Loucy (cell line): ENCODE results near the gene CIB4.

ENCODE experiments used
- H2AFZ ChIP-seq: fragments of 200-600 bp; sonication (generic); 2 replicates; pipeline ENCODE4 v1.6.0; 2016; ENCODE audit warnings: antibody characterized with exemption, mild to moderate bottlenecking, low read length, moderate library complexity
- H3F3A ChIP-seq: fragments of 200-600 bp; 2 replicates; pipeline ENCODE4 v1.6.0; 2016; ENCODE audit warnings: antibody characterized with exemption, low read depth, mild to moderate bottlenecking
- H3K27me3 ChIP-seq: fragments of 200-600 bp; sonication (generic); 2 replicates; pipeline ENCODE4 v1.6.1; 2014; ENCODE audit warnings: low read length, mild to moderate bottlenecking; ENCODE audit not compliant: insufficient read depth, poor library complexity, severe bottlenecking
- H3K36me3 ChIP-seq: fragments of 200-600 bp; sonication (generic); 2 replicates; pipeline ENCODE4 v1.6.1; 2016; ENCODE audit warnings: low read length; ENCODE audit not compliant: insufficient read depth
- H3K4me1 ChIP-seq: fragments of 200-600 bp; sonication (generic); 2 replicates; pipeline ENCODE4 v1.5.1; 2014; ENCODE audit warnings: low read length, mild to moderate bottlenecking; ENCODE audit not compliant: insufficient read depth, poor library complexity, severe bottlenecking
- H3K4me2 ChIP-seq: fragments of 200-600 bp; sonication (generic); 2 replicates; pipeline ENCODE4 v1.6.0; 2014; ENCODE audit warnings: antibody characterized with exemption, low read length, low read depth, mild to moderate bottlenecking; ENCODE audit not compliant: poor library complexity, severe bottlenecking
- H3K4me3 ChIP-seq: fragments of 200-600 bp; sonication (generic); 2 replicates; pipeline ENCODE4 v1.5.1; 2014; ENCODE audit warnings: low read length, mild to moderate bottlenecking, mixed read lengths; ENCODE audit not compliant: poor library complexity, severe bottlenecking
- H3K79me2 ChIP-seq: fragments of 200-600 bp; sonication (generic); 2 replicates; pipeline ENCODE4 v1.6.1; 2014; ENCODE audit warnings: low read length; ENCODE audit not compliant: insufficient read depth
- H3K9ac ChIP-seq: fragments of 200-600 bp; sonication (generic); 2 replicates; pipeline ENCODE4 v1.6.0; 2014; ENCODE audit warnings: mild to moderate bottlenecking, low read depth, low read length, moderate library complexity; ENCODE audit not compliant: poor library complexity, severe bottlenecking
- H3K9me2 ChIP-seq: fragments of 200-600 bp; sonication (generic); replicated peaks from 2 replicates; pipeline ENCODE4 v1.6.1; 2016; ENCODE audit warnings: low read depth, low read length, mixed read lengths
- H3K9me3 ChIP-seq: fragments of 200-600 bp; sonication (generic); 2 replicates; pipeline ENCODE4 v1.6.1; 2014; ENCODE audit warnings: mild to moderate bottlenecking, antibody characterized with exemption, low read length, low read depth; ENCODE audit not compliant: insufficient read depth
- H4K20me1 ChIP-seq: fragments of 200-600 bp; sonication (generic); 2 replicates; pipeline ENCODE4 v1.6.0; 2014; ENCODE audit warnings: antibody characterized with exemption, low read length, mild to moderate bottlenecking; ENCODE audit not compliant: insufficient read depth, poor library complexity, severe bottlenecking
- CTCF ChIP-seq: fragments of 200-600 bp; sonication (generic); conservative IDR thresholded peaks from 2 replicates; pipeline ENCODE4 v1.5.1; 2014; ENCODE audit warnings: mild to moderate bottlenecking, antibody characterized with exemption, low read length
- EZH2phosphoT487 ChIP-seq: fragments of 200-600 bp; IDR thresholded peaks from 2 replicates; pipeline ENCODE4 v1.6.1; 2018; ENCODE audit warnings: antibody characterized with exemption, mild to moderate bottlenecking, moderate library complexity, borderline replicate concordance

Gene CIB4

DNA sequence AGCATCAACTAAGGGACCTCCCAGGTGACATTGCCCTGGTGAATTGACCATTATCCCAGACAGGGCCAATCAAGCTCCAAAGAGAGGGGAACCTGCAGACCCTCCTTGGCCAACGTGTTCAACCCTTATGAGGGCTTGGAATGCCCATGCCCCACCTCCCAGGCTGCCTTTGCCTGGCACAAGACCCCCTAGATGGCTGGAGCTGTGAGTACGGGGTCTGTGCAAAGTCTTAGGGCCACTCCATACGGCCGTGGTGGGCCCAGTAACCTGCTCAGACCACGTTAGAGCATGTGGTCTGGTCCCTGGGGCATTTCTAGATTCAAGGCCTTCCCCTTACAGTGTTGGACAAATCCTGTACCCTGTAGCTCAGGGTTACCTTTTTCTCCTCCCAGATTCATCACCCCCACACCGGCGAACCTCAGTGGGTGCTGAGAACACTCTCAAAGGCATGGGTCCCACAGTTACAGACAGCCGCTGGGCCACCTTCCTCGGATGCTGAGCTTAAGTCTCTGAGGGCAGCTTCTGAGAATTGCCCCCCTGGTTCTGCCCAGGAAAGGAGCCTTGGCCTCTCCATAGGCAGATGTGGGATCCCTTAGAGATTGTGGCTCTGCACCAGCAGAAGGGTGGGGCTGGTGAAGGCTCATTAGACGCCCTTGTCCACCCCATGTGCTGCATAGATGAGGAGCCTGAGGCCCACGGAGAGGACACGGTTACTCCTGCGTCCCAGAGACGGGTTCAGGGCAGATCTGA lies 33.0 kb upstream of the CIB4 start:
- H3K9me3 ChIP-seq = no peaks in the 10 kb centered on the region
- TF ChIP-seq EZH2phosphoT487 = no peak
- TF ChIP-seq CTCF = no peak
- no peaks in the 10 kb centered on the region for H3K79me2 ChIP-seq
- no peak overlapping the region for H3K9ac ChIP-seq
- H4K20me1 ChIP-seq = no peaks in the 10 kb centered on the region
- H3K9me2 ChIP-seq = no peaks in the 10 kb centered on the region
- no peaks in the 10 kb centered on the region for H3K4me1 ChIP-seq
- no peaks in the 10 kb centered on the region for H3F3A ChIP-seq
- no peaks in the 10 kb centered on the region for H3K27me3 ChIP-seq
- no peaks in the 10 kb centered on the region for H3K36me3 ChIP-seq
- H2AFZ ChIP-seq = no peak overlapping the region
- no peak overlapping the region for H3K4me3 ChIP-seq
- H3K4me2 ChIP-seq = no peak overlapping the region

DNA sequence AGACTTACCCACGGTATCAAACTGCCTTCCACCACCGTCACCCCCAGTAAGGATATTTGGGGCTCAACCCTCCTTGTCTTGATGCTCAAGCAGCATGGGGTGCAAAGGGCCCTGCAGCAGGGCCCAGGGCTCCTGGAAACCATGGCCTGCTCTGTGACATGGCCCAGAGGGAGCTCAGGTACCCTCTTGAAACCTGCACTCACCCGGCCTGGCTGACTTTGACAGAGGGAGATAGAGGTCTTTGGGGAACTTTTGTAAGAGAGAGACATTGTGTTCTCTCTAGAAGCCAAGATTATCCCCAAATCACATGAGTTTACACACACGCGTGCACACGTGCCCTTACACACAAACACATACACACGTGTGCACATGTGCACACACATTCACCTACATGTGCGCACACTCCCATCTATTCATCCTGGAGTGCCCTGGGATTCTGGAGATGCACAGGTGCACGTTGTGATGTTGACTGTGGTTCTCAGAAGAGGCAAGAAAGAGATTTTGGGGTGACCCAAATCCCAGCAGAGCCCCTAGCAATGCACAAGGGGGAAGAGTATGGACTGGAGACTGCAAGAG lies 31.7 kb upstream of the CIB4 start:
- Histone ChIP-seq H2AFZ (no peak overlapping the region), H3K4me3 (no peak overlapping the region), H3K9me3 (no peaks in the 10 kb centered on the region), H3K27me3 (no peaks in the 10 kb centered on the region), H3K9ac (no peak overlapping the region), H3K36me3 (no peaks in the 10 kb centered on the region), H3K4me1 (no peaks in the 10 kb centered on the region), H3F3A (no peaks in the 10 kb centered on the region), H3K9me2 (no peaks in the 10 kb centered on the region), H3K79me2 (no peaks in the 10 kb centered on the region), H4K20me1 (no peaks in the 10 kb centered on the region), H3K4me2 (no peak overlapping the region)
- no peak for TF ChIP-seq CTCF
- no peak for TF ChIP-seq EZH2phosphoT487

DNA sequence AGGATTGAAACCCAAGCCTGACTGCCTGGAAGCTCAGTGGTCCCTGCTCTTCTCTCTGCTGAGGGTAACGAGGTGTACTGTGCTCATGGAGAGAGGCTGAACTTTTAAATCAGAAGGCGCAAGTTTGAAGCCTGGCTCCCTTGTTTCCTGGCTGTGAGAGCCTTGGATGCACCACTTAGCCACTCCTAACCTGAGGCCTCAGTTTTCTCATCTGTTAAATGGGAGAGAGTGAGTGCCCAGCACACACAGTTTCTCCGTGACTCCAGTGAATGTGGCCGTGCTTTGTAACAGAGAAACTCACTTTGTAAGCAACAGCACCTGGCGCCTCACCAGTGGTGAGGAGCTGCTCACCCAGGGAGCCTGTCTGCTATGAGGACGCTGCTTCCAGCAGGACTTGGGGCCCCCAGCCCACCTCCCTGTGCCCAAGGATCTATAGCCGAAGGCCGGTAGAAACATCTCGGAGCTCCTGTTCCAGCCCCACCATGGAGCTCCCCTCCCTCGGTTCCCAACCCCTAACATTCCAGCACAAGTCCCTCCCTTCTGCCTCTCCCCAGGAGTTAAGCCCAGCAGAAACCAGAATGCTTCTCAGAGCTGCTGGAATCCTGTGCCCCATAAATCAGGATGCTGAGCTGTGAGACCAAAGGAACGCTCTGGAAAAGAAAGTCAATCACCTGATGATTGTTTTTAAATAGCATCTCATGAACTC lies 31.1 kb upstream of the CIB4 start:
- no peaks in the 10 kb centered on the region for H3K9me3 ChIP-seq
- H3F3A ChIP-seq = no peaks in the 10 kb centered on the region
- no peak overlapping the region for H3K9ac ChIP-seq
- no peaks in the 10 kb centered on the region for H3K9me2 ChIP-seq
- no peaks in the 10 kb centered on the region for H3K4me1 ChIP-seq
- H3K79me2 ChIP-seq = no peaks in the 10 kb centered on the region
- TF ChIP-seq EZH2phosphoT487 = no peak
- TF ChIP-seq CTCF = no peak
- no peaks in the 10 kb centered on the region for H3K27me3 ChIP-seq
- H4K20me1 ChIP-seq = no peaks in the 10 kb centered on the region
- no peak overlapping the region for H2AFZ ChIP-seq
- no peak overlapping the region for H3K4me2 ChIP-seq
- H3K4me3 ChIP-seq = no peak overlapping the region
- H3K36me3 ChIP-seq = no peaks in the 10 kb centered on the region
